Nephron (organoid): ENCODE measurements around the gene JARID2.
A peak's percentile ranks its signal among the peaks of the same experiment; 100 is the strongest.

Experiments used
- H3K27ac Mint-ChIP-seq, 3 experiments: 2 replicates each; pipeline ENCODE4 v1.8.0; 2020; ENCODE audit warnings: mixed read lengths in 3 of 3, mild to moderate bottlenecking in 2 of 3, moderate library complexity in 1 of 3
- H3K27me3 Mint-ChIP-seq: 2 replicates; pipeline ENCODE4 v1.8.0; 2021; ENCODE audit warnings: low read depth, mild to moderate bottlenecking, moderate library complexity, mixed read lengths
- H3K36me3 Mint-ChIP-seq: 2 replicates; pipeline ENCODE4 v1.8.0; 2020; ENCODE audit warnings: low read depth, mixed read lengths
- H3K4me1 Mint-ChIP-seq: 2 replicates; pipeline ENCODE4 v1.8.0; 2020; ENCODE audit warnings: mixed read lengths
- H3K4me3 Mint-ChIP-seq, 3 experiments: 2 replicates each; pipeline ENCODE4 v1.8.0; 2020; ENCODE audit warnings: mild to moderate bottlenecking in 3 of 3, mixed read lengths in 3 of 3, moderate library complexity in 2 of 3
- H3K9me3 Mint-ChIP-seq: 2 replicates; pipeline ENCODE4 v1.8.0; 2020; ENCODE audit warnings: mixed read lengths
- CTCF ChIP-seq, 3 experiments: fragments of 200-600 bp; sonication (generic); IDR thresholded peaks; one replicate each; pipeline ENCODE4 v1.5.0; 2021; ENCODE audit warnings: antibody characterized with exemption in 3 of 3; ENCODE audit not compliant: unreplicated experiment in 3 of 3

The JARID2 gene

GRCh38 chr6:15509335-15509933 lies 263.6 kb downstream of the JARID2 start:
- Mint-ChIP-seq H3K9me3 (no peaks in the 10 kb centered on the region), H3K27ac (no peak overlapping the region), H3K4me3 (no peak overlapping the region), H3K36me3 (peaks cover 79% of the 10 kb centered on the region), H3K4me1 (peaks cover 51% of the 10 kb centered on the region), H3K27me3 (no peaks in the 10 kb centered on the region)
- TF ChIP-seq CTCF (IDR thresholded peaks at IDR 0.05; ENCODE audit: unreplicated experiment in 3 of 3): no peak

DNA sequence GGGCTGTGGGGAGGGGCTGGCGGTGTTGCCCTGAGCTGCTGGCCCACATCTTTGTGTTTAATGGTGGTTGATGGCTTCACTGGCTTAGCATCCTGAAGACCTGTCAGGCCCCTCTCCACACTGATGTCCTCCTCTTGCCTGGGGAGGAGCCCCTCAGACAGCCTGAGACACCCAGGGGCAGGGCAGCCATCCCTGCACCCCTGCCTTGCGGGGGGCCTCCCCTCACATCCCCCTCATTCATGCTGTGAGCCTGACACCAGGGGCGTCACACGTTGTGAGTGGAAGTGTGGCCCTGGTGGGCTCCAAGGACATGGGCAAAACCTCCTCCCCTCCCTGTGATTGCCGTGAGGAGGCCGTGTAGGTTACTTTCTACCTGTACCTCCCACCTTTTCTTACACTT lies 264.3 kb downstream of the JARID2 start:
- Mint-ChIP-seq H3K4me1 (peaks cover 49% of the 10 kb centered on the region), H3K27ac (no peak overlapping the region), H3K36me3 (peaks cover 81% of the 10 kb centered on the region), H3K9me3 (no peaks in the 10 kb centered on the region), H3K4me3 (no peak overlapping the region), H3K27me3 (no peaks in the 10 kb centered on the region)
- no peak for TF ChIP-seq CTCF (IDR thresholded peaks at IDR 0.05; ENCODE audit: unreplicated experiment in 3 of 3)

DNA sequence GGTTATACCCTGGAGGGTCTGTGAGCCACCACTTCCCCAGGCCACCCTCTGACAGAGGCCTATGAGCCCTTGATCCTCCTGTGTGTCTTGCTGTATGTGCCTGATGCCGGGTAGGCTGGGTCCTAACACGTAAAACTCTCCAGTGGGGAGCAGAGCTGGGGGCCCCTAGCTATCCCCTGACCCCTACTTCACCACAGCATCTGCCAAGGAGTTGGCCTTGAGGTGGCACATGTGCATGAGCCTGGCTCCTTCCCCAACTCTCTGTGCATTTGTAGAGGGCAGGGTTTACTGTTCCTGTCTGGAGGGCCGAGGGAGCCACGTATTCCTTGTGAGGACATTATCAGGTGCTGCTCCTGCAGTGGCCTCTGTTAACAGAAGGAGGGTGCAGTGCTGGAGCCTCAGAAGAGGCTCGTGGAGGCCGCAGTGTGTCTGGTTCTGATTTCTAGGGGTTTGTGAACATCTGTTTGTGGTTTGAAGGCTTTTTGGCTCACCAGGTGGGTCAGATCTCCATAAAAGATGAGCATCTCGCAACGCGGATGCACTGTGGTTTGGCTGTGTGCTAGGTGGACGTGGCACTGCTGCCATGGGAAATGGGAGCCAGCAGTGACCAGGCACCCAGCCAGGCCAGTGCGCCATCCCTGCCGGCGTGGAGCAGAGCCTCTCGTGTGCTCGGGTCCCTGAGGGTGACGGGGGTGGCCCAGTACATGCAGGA lies 264.8 kb downstream of the JARID2 start:
- H3K9me3 Mint-ChIP-seq: no peaks in the 10 kb centered on the region
- no peak for TF ChIP-seq CTCF (IDR thresholded peaks at IDR 0.05; ENCODE audit: unreplicated experiment in 3 of 3)
- H3K27ac Mint-ChIP-seq: no peak overlapping the region
- peaks cover 45% of the 10 kb centered on the region for H3K4me1 Mint-ChIP-seq
- H3K4me3 Mint-ChIP-seq: no peak overlapping the region
- peaks cover 82% of the 10 kb centered on the region for H3K36me3 Mint-ChIP-seq
- H3K27me3 Mint-ChIP-seq: no peaks in the 10 kb centered on the region

DNA sequence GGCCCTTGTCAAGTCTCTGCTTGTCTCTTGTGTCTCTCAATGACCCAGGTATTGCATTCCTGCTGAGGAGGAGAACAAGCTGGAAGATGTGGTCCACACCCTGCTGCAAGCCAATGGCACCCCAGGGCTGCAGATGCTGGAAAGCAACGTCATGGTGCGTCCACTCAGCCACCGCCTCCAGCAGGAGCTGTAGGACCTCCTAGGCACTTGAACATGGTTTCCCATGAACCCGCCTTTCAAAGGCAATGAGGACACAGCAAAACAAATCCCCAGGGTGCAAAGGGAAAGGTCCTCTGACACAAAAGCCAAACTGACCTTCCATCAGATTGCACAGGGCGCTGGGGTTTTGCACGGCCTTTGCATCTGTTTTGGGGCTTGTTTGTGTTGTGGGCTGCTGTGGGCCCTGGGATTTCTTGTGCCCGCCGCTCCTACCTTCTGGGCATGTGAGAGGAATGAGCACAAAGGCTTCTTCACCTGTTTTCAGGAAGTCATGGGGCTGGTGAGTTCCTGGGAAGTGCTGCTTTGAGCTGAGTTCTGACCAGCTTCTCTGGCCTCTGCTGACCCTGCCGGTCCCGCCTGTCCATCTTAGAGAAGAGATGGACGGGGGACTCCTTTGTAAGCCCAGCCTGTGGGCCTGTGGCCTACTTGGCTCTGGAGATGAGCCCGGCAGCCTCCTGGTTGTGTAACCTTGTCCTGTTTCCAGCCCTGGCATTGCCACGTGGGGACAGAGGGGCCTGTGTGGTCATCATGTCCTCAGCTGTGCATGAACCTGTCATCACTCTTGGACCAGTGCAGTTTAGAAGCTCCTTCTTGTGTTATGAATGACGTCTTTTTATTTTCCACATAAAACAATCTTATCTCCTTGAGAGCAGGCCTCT lies 265.6 kb downstream of the JARID2 start:
- Mint-ChIP-seq H3K4me1 (peaks cover 37% of the 10 kb centered on the region), H3K36me3 (peaks cover 84% of the 10 kb centered on the region), H3K27me3 (no peaks in the 10 kb centered on the region), H3K27ac (no peak overlapping the region), H3K4me3 (no peak overlapping the region), H3K9me3 (no peaks in the 10 kb centered on the region)
- TF ChIP-seq CTCF (IDR thresholded peaks at IDR 0.05; ENCODE audit: unreplicated experiment in 3 of 3): no peak

DNA sequence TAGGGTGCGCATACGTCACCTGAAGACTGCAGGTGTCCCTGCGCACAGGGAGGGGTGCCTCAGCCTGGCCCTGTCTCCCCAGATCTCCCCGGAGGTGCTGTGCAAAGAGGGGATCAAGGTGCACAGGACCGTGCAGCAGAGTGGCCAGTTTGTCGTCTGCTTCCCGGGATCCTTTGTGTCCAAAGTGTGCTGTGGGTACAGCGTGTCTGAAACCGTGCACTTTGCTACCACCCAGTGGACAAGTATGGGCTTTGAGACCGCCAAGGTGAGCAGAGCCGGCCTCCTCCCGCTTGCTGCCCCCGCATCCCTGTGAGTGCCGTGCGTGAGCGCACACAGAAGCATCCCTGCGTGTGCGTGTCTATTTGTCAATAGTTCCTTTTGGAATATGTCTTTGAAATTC lies 266.3 kb downstream of the JARID2 start:
- Mint-ChIP-seq H3K9me3 (no peaks in the 10 kb centered on the region), H3K27ac (no peak overlapping the region), H3K4me1 (peaks cover 30% of the 10 kb centered on the region), H3K27me3 (no peaks in the 10 kb centered on the region), H3K4me3 (no peak overlapping the region), H3K36me3 (peaks cover 83% of the 10 kb centered on the region)
- peak; percentile 34 to 38 (median 37) for TF ChIP-seq CTCF (IDR thresholded peaks at IDR 0.05; ENCODE audit: unreplicated experiment in 3 of 3)
